GM23338 (cell line): ENCODE results near the gene PIR. TPM values are rescaled to one million over a fixed set of nuclear protein-coding genes. Genes with fewer than 3 reads are reported as not detected.

Experiments
- ATAC-seq: fragments of 200-7000 bp; cut with Tn5 transposase; 3 replicates; pipeline ENCODE4 v1.9.1; 2020
- DNase-seq: peaks from one replicate; pipeline ENCODE4 v3.0.0-alpha.2; 2015; ENCODE audit warnings: low spot score
- H2AFZ ChIP-seq: fragments of 200-600 bp; sonication (generic); 2 replicates; pipeline ENCODE4 v1.8.0; 2016; ENCODE audit warnings: antibody characterized with exemption, mild to moderate bottlenecking, moderate library complexity
- H3F3A ChIP-seq: fragments of 200-600 bp; sonication (generic); replicated peaks from 2 replicates; pipeline ENCODE4 v1.8.0; 2017; ENCODE audit warnings: antibody characterized with exemption, mixed run types, low read depth
- H3K27ac ChIP-seq: fragments of 200-600 bp; sonication (generic); 2 replicates; pipeline ENCODE4 v1.6.1; 2016; ENCODE audit warnings: low read depth
- H3K27me3 ChIP-seq: fragments of 200-600 bp; sonication (generic); 2 replicates; pipeline ENCODE4 v1.8.0; 2016; ENCODE audit warnings: mild to moderate bottlenecking, mixed run types, moderate library complexity; ENCODE audit not compliant: insufficient read depth
- H3K36me3 ChIP-seq: fragments of 200-600 bp; sonication (generic); 2 replicates; pipeline ENCODE4 v1.8.0; 2016; ENCODE audit warnings: mild to moderate bottlenecking; ENCODE audit not compliant: insufficient read depth
- H3K4me1 ChIP-seq: fragments of 200-600 bp; sonication (generic); 2 replicates; pipeline ENCODE4 v1.8.0; 2016; ENCODE audit warnings: mild to moderate bottlenecking, moderate library complexity; ENCODE audit not compliant: insufficient read depth
- H3K4me2 ChIP-seq: fragments of 200-600 bp; sonication (generic); 2 replicates; pipeline ENCODE4 v1.7.1; 2017; ENCODE audit warnings: mixed run types
- H3K4me3 ChIP-seq: fragments of 200-600 bp; sonication (generic); 2 replicates; pipeline ENCODE4 v1.6.1; 2016; ENCODE audit warnings: mixed run types
- H3K79me2 ChIP-seq: fragments of 200-600 bp; sonication (generic); replicated peaks from 2 replicates; pipeline ENCODE4 v1.8.0; 2017; ENCODE audit warnings: mild to moderate bottlenecking; ENCODE audit not compliant: insufficient read depth
- H3K9me2 ChIP-seq: fragments of 200-600 bp; sonication (generic); 2 replicates; pipeline ENCODE4 v1.8.0; 2017; ENCODE audit not compliant: insufficient read depth
- H4K20me1 ChIP-seq: fragments of 200-600 bp; sonication (generic); replicated peaks from 2 replicates; pipeline ENCODE4 v1.8.0; 2017; ENCODE audit warnings: mild to moderate bottlenecking; ENCODE audit not compliant: insufficient read depth
- H3K27ac Mint-ChIP-seq: 2 replicates; pipeline ENCODE4 v1.8.0; 2020; ENCODE audit warnings: inconsistent platforms, mild to moderate bottlenecking, moderate library complexity, mixed read lengths
- H3K27me3 Mint-ChIP-seq: 3 replicates; pipeline ENCODE4 v1.8.0; 2022; ENCODE audit warnings: low read depth, mild to moderate bottlenecking, moderate library complexity, mixed read lengths, inconsistent platforms; ENCODE audit not compliant: insufficient read depth, poor library complexity
- H3K36me3 Mint-ChIP-seq: 3 replicates; pipeline ENCODE4 v1.8.0; 2021; ENCODE audit warnings: low read depth, mild to moderate bottlenecking, inconsistent platforms, moderate library complexity, mixed read lengths
- H3K4me1 Mint-ChIP-seq: 3 replicates; pipeline ENCODE4 v1.8.0; 2020; ENCODE audit warnings: mild to moderate bottlenecking, inconsistent platforms, mixed read lengths
- H3K4me3 Mint-ChIP-seq: 3 replicates; pipeline ENCODE4 v1.8.0; 2021; ENCODE audit warnings: moderate library complexity, mild to moderate bottlenecking, inconsistent platforms, mixed read lengths
- H3K9me3 Mint-ChIP-seq: 3 replicates; pipeline ENCODE4 v1.8.0; 2020; ENCODE audit warnings: moderate library complexity, mild to moderate bottlenecking, inconsistent platforms, mixed read lengths
- EZH2 ChIP-seq: fragments of 200-600 bp; sonication (generic); IDR thresholded peaks from one replicate; pipeline ENCODE4 v1.8.0; 2017; ENCODE audit warnings: antibody characterized with exemption, mild to moderate bottlenecking, low read depth; ENCODE audit not compliant: unreplicated experiment
- JUNB ChIP-seq: IDR thresholded peaks from one replicate; pipeline ENCODE4 v1.6.1; 2016; ENCODE audit warnings: antibody characterized with exemption; ENCODE audit not compliant: unreplicated experiment
- ZNF331 ChIP-seq: fragments of 250-450 bp; sonication (Bioruptor Pico); IDR thresholded peaks from 2 replicates; pipeline ENCODE4 v1.5.0; 2020; ENCODE audit warnings: low read depth, mild to moderate bottlenecking, moderate library complexity
- ZNF462 ChIP-seq: fragments of 250-450 bp; sonication (Bioruptor Pico); IDR thresholded peaks from 2 replicates; pipeline ENCODE4 v1.5.0; 2020; ENCODE audit warnings: mild to moderate bottlenecking, moderate library complexity
- polyA plus RNA-seq: library from polyadenylated mRNA; unstranded; fragments of >200 nt; fragmentation: Nextera tagmentation; extraction: Ambion mirVana; gene quantifications from 2 replicates; pipeline ENCODE4 v1.2.1, GENCODE V29; 2016
- total RNA-seq: library from RNA; depleted of rRNA; stranded (reverse); fragments of >200 nt; shearing (Covaris generic); gene quantifications from 2 replicates; pipeline ENCODE4 v1.2.3, GENCODE V29; 2014

The PIR gene
- total and polyA plus RNA-seq, 2 experiments from 2014 or later, result 13.1 to 25.2 TPM

DNA sequence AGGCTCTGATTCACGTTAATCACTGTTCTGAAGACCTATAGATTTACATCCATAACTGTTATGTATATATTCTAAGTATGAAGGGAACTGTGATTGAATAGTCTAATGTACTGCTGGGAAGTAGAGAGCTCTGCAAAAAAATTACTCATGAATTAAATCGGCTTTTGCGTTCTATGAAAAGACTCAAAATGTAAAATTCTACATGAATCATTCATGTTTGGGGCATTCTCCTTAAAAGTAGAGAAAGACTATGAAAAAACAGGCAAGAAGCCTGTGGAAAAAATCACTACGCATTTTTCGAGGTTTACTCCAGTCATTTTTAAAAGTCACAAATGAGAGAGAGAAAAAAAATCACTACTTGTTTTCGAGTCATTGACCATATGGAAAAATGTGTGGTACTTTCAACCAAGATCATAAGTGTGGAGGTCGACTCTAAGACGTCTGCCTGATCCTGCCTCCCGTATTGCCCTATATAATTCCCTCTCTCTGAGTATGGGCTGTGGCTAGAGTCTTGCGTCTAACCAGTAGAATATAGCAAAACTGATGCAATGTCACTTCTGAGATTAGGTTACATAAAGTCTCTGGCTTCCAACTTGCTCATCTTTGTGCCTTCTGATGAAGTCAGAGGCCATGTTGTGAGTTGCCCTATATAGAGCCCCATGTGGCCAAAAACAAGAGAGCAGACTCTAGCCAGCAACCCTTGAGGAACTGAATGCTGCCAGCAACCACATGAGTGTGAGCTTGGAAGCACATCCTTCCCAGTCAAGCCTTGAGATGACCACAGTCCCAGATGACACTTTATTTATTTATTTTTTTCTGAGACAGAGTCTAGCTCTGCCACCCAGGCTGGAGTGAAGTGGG, 76.8 kb downstream of the PIR start (continued):
- no peak for TF ChIP-seq ZNF462 (CRISPR knock-in tag)

GRCh38 chrX:15413101-15413500, 80.0 kb downstream of the PIR start:
- Mint-ChIP-seq H3K27ac (no peak overlapping the region), H3K27me3 (no peaks in the 10 kb centered on the region), H3K4me3 (no peak overlapping the region), H3K4me1 (peaks cover 20% of the 10 kb centered on the region), H3K9me3 (peaks cover 5% of the 10 kb centered on the region), H3K36me3 (peaks cover 14% of the 10 kb centered on the region)
- Histone ChIP-seq H3K9me2 (no peaks in the 10 kb centered on the region), H3F3A (no peaks in the 10 kb centered on the region), H3K4me2 (no peak overlapping the region), H4K20me1 (no peaks in the 10 kb centered on the region), H3K79me2 (no peaks in the 10 kb centered on the region), H2AFZ (no peak overlapping the region), H3K4me1 (no peaks in the 10 kb centered on the region), H3K27ac (no peak overlapping the region), H3K27me3 (no peaks in the 10 kb centered on the region), H3K4me3 (no peak overlapping the region), H3K36me3 (no peaks in the 10 kb centered on the region)
- no peak for TF ChIP-seq ZNF331
- no peak for TF ChIP-seq JUNB
- TF ChIP-seq EZH2, result no peak
- ATAC-seq, result no peak
- no peak for DNase-seq
